Measurements from ENCODE around the gene KIAA0825. TPM values are rescaled to one million over a fixed set of nuclear protein-coding genes. Genes with fewer than 3 reads are reported as not detected.

The KIAA0825 gene
- total RNA-seq, 1 donor from 2014 or later, result 5.2 TPM

GRCh38 chr5:94337617-94338016 is 280.8 kb downstream of the KIAA0825 start:
- H3K27ac ChIP-seq (ENCODE audit: low read depth, low read length), result no peak overlapping the region
- H3K4me1 ChIP-seq (ENCODE audit: control insufficient read depth in 3 of 3, insufficient read depth in 3 of 3, low read length in 3 of 3), result no peaks in the 10 kb centered on the region

GRCh38 chr5:94335936-94336335 is 282.5 kb downstream of the KIAA0825 start:
- no peak overlapping the region for H3K4me3 ChIP-seq (ENCODE audit: low read length in 3 of 3)
- H3K27me3 ChIP-seq (ENCODE audit: control insufficient read depth in 3 of 3, insufficient read depth in 3 of 3, low read length in 3 of 3), result no peaks in the 10 kb centered on the region
- no peak overlapping the region for H3K27ac ChIP-seq (ENCODE audit: low read depth, low read length)
- no peaks in the 10 kb centered on the region for H3K4me1 ChIP-seq (ENCODE audit: control insufficient read depth in 3 of 3, insufficient read depth in 3 of 3, low read length in 3 of 3)
- no peak overlapping the region for H3K9ac ChIP-seq (ENCODE audit: low read depth in 1 of 3, low read length in 3 of 3)
- H3K36me3 ChIP-seq (ENCODE audit: control insufficient read depth in 3 of 3, insufficient read depth in 3 of 3, low read length in 3 of 3), result no peaks in the 10 kb centered on the region
- no peaks in the 10 kb centered on the region for H3K9me3 ChIP-seq (ENCODE audit: control insufficient read depth in 3 of 3, low read length in 3 of 3)

More at GRCh38 chr5:94337617-94338016, 280.8 kb downstream of the KIAA0825 start:
- H3K27me3 ChIP-seq (ENCODE audit: control insufficient read depth in 3 of 3, insufficient read depth in 3 of 3, low read length in 3 of 3), result no peaks in the 10 kb centered on the region
- no peak overlapping the region for H3K4me3 ChIP-seq (ENCODE audit: low read length in 3 of 3)
- no peaks in the 10 kb centered on the region for H3K9me3 ChIP-seq (ENCODE audit: control insufficient read depth in 3 of 3, low read length in 3 of 3)
- H3K9ac ChIP-seq (ENCODE audit: low read depth in 1 of 3, low read length in 3 of 3), result no peak overlapping the region
- H3K36me3 ChIP-seq (ENCODE audit: control insufficient read depth in 3 of 3, insufficient read depth in 3 of 3, low read length in 3 of 3), result no peaks in the 10 kb centered on the region

- Histone ChIP-seq H3K27ac (ENCODE audit: low read depth, low read length) (no peak overlapping the region), H3K36me3 (ENCODE audit: control insufficient read depth in 3 of 3, insufficient read depth in 3 of 3, low read length in 3 of 3) (no peaks in the 10 kb centered on the region), H3K4me3 (ENCODE audit: low read length in 3 of 3) (no peak overlapping the region), H3K4me1 (ENCODE audit: control insufficient read depth in 3 of 3, insufficient read depth in 3 of 3, low read length in 3 of 3) (no peaks in the 10 kb centered on the region), H3K9ac (ENCODE audit: low read depth in 1 of 3, low read length in 3 of 3) (no peak overlapping the region), H3K27me3 (ENCODE audit: control insufficient read depth in 3 of 3, insufficient read depth in 3 of 3, low read length in 3 of 3) (no peaks in the 10 kb centered on the region), H3K9me3 (ENCODE audit: control insufficient read depth in 3 of 3, low read length in 3 of 3) (peaks cover 0 to 5% (median 0%) of the 10 kb centered on the region in 3 donors)
Observed at GRCh38 chr5:94329115-94329514, 289.3 kb downstream of the KIAA0825 start.

DNA sequence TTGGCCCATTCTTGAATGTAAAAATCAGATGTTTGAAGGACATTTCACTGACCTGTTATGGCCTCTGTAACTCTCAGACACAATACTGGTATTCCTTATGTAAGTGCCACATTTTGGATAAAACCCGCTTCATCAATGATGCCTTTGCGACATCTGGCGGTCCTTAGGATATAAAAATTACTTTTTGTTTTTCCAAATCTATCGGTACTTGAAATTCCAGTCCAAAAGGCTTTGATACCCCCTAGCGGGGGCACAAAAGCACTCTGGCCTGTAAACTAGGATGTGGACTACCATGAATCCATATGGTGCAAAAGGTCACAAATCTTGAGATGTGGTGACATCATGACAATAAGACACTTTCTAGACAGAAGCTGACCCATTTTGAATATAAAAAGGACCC is 291.8 kb downstream of the KIAA0825 start:
- H3K4me1 ChIP-seq (ENCODE audit: control insufficient read depth in 3 of 3, insufficient read depth in 3 of 3, low read length in 3 of 3), result no peaks in the 10 kb centered on the region
- H3K9me3 ChIP-seq (ENCODE audit: control insufficient read depth in 3 of 3, low read length in 3 of 3), result peaks cover 0 to 5% (median 0%) of the 10 kb centered on the region in 3 donors
- H3K9ac ChIP-seq (ENCODE audit: low read depth in 1 of 3, low read length in 3 of 3), result no peak overlapping the region
- no peaks in the 10 kb centered on the region for H3K27me3 ChIP-seq (ENCODE audit: control insufficient read depth in 3 of 3, insufficient read depth in 3 of 3, low read length in 3 of 3)
- H3K4me3 ChIP-seq (ENCODE audit: low read length in 3 of 3), result no peak overlapping the region
- H3K27ac ChIP-seq (ENCODE audit: low read depth, low read length), result no peak overlapping the region
- no peaks in the 10 kb centered on the region for H3K36me3 ChIP-seq (ENCODE audit: control insufficient read depth in 3 of 3, insufficient read depth in 3 of 3, low read length in 3 of 3)

GRCh38 chr5:94316916-94317838 is 301.2 kb downstream of the KIAA0825 start:
- Histone ChIP-seq H3K27me3 (ENCODE audit: control insufficient read depth in 3 of 3, insufficient read depth in 3 of 3, low read length in 3 of 3) (no peaks in the 10 kb centered on the region), H3K36me3 (ENCODE audit: control insufficient read depth in 3 of 3, insufficient read depth in 3 of 3, low read length in 3 of 3) (no peaks in the 10 kb centered on the region), H3K9ac (ENCODE audit: low read depth in 1 of 3, low read length in 3 of 3) (no peak overlapping the region), H3K4me1 (ENCODE audit: control insufficient read depth in 3 of 3, insufficient read depth in 3 of 3, low read length in 3 of 3) (no peaks in the 10 kb centered on the region), H3K9me3 (ENCODE audit: control insufficient read depth in 3 of 3, low read length in 3 of 3) (no peaks in the 10 kb centered on the region), H3K4me3 (ENCODE audit: low read length in 3 of 3) (no peak overlapping the region), H3K27ac (ENCODE audit: low read depth, low read length) (no peak overlapping the region)

DNA sequence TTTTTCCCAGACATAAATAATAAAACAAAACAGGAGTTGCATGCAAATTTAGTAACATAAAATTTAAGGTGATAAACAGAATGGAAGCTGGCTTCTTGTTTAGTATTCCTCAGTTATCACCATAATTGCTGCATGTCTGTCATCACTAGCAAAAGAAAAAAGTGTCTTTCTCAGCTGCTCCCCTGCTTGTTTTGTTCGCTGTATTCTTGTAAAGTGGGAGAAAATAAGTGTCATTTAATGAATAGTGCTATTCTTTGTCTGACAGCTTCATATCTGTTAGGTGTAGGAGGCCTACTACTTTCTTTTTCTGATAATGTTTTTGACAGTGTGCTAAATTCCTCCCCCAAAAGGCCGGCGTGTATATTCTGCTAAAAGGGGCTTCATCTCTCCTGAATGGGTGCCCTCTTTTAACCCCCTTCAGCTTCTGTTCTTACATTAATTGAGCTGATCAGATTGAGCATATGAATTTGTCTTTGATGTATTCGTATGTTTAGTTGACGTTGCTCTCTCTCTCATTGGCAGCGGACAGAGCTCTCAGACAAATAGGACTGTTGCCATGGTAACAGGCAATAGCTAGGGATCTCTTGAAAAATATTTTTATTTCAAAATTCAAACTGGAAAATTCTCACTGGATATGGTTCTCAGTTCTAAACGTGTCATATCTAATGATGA is 303.8 kb downstream of the KIAA0825 start:
- H3K4me3 ChIP-seq (ENCODE audit: low read length in 3 of 3), result no peak overlapping the region
- H3K9me3 ChIP-seq (ENCODE audit: control insufficient read depth in 3 of 3, low read length in 3 of 3), result no peaks in the 10 kb centered on the region
- no peak overlapping the region for H3K27ac ChIP-seq (ENCODE audit: low read depth, low read length)
- H3K27me3 ChIP-seq (ENCODE audit: control insufficient read depth in 3 of 3, insufficient read depth in 3 of 3, low read length in 3 of 3), result no peaks in the 10 kb centered on the region
- H3K36me3 ChIP-seq (ENCODE audit: control insufficient read depth in 3 of 3, insufficient read depth in 3 of 3, low read length in 3 of 3), result no peaks in the 10 kb centered on the region
- no peaks in the 10 kb centered on the region for H3K4me1 ChIP-seq (ENCODE audit: control insufficient read depth in 3 of 3, insufficient read depth in 3 of 3, low read length in 3 of 3)
- H3K9ac ChIP-seq (ENCODE audit: low read depth in 1 of 3, low read length in 3 of 3), result no peak overlapping the region

DNA sequence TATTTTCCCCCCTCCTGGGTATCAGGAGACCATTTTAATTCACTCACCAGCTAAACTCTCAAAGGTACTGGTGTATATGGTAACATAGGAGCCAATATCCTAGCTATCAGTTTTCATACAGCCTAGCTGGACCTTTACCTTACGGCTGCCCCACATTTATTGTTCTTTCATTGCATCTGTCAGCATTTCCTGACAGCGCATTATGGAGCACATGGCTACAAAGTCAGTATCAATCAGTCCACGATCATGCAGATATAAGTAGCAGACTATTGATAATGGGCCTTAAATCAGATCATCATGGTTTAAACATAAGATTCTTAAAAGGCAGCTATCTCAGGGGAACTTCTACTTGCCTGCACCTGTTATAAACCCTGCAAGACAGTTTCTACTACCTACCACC is 304.7 kb downstream of the KIAA0825 start:
- H3K9ac ChIP-seq (ENCODE audit: low read depth in 1 of 3, low read length in 3 of 3), result no peak overlapping the region
- no peaks in the 10 kb centered on the region for H3K4me1 ChIP-seq (ENCODE audit: control insufficient read depth in 3 of 3, insufficient read depth in 3 of 3, low read length in 3 of 3)
- H3K4me3 ChIP-seq (ENCODE audit: low read length in 3 of 3), result no peak overlapping the region
- no peaks in the 10 kb centered on the region for H3K9me3 ChIP-seq (ENCODE audit: control insufficient read depth in 3 of 3, low read length in 3 of 3)
- H3K36me3 ChIP-seq (ENCODE audit: control insufficient read depth in 3 of 3, insufficient read depth in 3 of 3, low read length in 3 of 3), result no peaks in the 10 kb centered on the region
- H3K27me3 ChIP-seq (ENCODE audit: control insufficient read depth in 3 of 3, insufficient read depth in 3 of 3, low read length in 3 of 3), result no peaks in the 10 kb centered on the region
- no peak overlapping the region for H3K27ac ChIP-seq (ENCODE audit: low read depth, low read length)

- H3K9me3 ChIP-seq (ENCODE audit: control insufficient read depth in 3 of 3, low read length in 3 of 3), result no peaks in the 10 kb centered on the region
- H3K9ac ChIP-seq (ENCODE audit: low read depth in 1 of 3, low read length in 3 of 3), result no peak overlapping the region
- no peaks in the 10 kb centered on the region for H3K36me3 ChIP-seq (ENCODE audit: control insufficient read depth in 3 of 3, insufficient read depth in 3 of 3, low read length in 3 of 3)
- no peaks in the 10 kb centered on the region for H3K27me3 ChIP-seq (ENCODE audit: control insufficient read depth in 3 of 3, insufficient read depth in 3 of 3, low read length in 3 of 3)
- H3K4me1 ChIP-seq (ENCODE audit: control insufficient read depth in 3 of 3, insufficient read depth in 3 of 3, low read length in 3 of 3), result no peaks in the 10 kb centered on the region
- H3K4me3 ChIP-seq (ENCODE audit: low read length in 3 of 3), result no peak overlapping the region
- no peak overlapping the region for H3K27ac ChIP-seq (ENCODE audit: low read depth, low read length)
Observed at GRCh38 chr5:94313188-94313587, 305.2 kb downstream of the KIAA0825 start.

DNA sequence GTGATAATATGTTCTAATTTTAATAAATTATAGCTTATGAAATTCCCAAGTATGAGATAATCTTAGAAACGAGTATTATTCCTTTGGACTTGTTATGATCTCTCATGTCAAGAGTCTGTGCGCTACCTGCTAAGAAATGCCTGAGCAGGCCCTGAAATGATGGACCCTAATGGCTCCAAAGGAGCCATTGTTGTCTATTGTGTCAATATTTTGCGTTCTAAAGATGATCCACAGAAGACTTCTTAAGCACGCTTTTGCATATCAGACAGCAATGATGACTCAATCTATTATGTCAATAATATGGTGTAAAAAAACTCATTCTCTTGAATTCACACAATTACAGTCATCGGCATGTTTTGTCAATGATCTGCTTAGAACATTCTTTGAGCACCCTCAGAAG is 306.1 kb downstream of the KIAA0825 start:
- no peak overlapping the region for H3K4me3 ChIP-seq (ENCODE audit: low read length in 3 of 3)
- H3K4me1 ChIP-seq (ENCODE audit: control insufficient read depth in 3 of 3, insufficient read depth in 3 of 3, low read length in 3 of 3), result no peaks in the 10 kb centered on the region
- no peaks in the 10 kb centered on the region for H3K9me3 ChIP-seq (ENCODE audit: control insufficient read depth in 3 of 3, low read length in 3 of 3)
- no peaks in the 10 kb centered on the region for H3K27me3 ChIP-seq (ENCODE audit: control insufficient read depth in 3 of 3, insufficient read depth in 3 of 3, low read length in 3 of 3)
- no peak overlapping the region for H3K9ac ChIP-seq (ENCODE audit: low read depth in 1 of 3, low read length in 3 of 3)
- no peaks in the 10 kb centered on the region for H3K36me3 ChIP-seq (ENCODE audit: control insufficient read depth in 3 of 3, insufficient read depth in 3 of 3, low read length in 3 of 3)
- no peak overlapping the region for H3K27ac ChIP-seq (ENCODE audit: low read depth, low read length)

GRCh38 chr5:94310833-94311232 is 307.6 kb downstream of the KIAA0825 start:
- no peak overlapping the region for H3K9ac ChIP-seq (ENCODE audit: low read depth in 1 of 3, low read length in 3 of 3)
- no peaks in the 10 kb centered on the region for H3K27me3 ChIP-seq (ENCODE audit: control insufficient read depth in 3 of 3, insufficient read depth in 3 of 3, low read length in 3 of 3)
- no peaks in the 10 kb centered on the region for H3K36me3 ChIP-seq (ENCODE audit: control insufficient read depth in 3 of 3, insufficient read depth in 3 of 3, low read length in 3 of 3)
- H3K4me1 ChIP-seq (ENCODE audit: control insufficient read depth in 3 of 3, insufficient read depth in 3 of 3, low read length in 3 of 3), result no peaks in the 10 kb centered on the region
- H3K27ac ChIP-seq (ENCODE audit: low read depth, low read length), result no peak overlapping the region
- no peaks in the 10 kb centered on the region for H3K9me3 ChIP-seq (ENCODE audit: control insufficient read depth in 3 of 3, low read length in 3 of 3)
- H3K4me3 ChIP-seq (ENCODE audit: low read length in 3 of 3), result no peak overlapping the region

Measured in skeletal muscle tissue (tissue), 4 donors.